GM08714 (cell line): ENCODE data around the gene SIGLEC1.

ENCODE experiments used
- H3K4me3 ChIP-seq: fragments of 200-500 bp; sonication (Bioruptor generic); 2 replicates; pipeline ENCODE4 v1.5.1; 2014; ENCODE audit warnings: mild to moderate bottlenecking, low read length, inconsistent platforms
- ZNF274 ChIP-seq: IDR thresholded peaks from 2 replicates; pipeline ENCODE4 v1.6.1; 2012; ENCODE audit warnings: mild to moderate bottlenecking, low read depth, low read length

The SIGLEC1 gene

DNA sequence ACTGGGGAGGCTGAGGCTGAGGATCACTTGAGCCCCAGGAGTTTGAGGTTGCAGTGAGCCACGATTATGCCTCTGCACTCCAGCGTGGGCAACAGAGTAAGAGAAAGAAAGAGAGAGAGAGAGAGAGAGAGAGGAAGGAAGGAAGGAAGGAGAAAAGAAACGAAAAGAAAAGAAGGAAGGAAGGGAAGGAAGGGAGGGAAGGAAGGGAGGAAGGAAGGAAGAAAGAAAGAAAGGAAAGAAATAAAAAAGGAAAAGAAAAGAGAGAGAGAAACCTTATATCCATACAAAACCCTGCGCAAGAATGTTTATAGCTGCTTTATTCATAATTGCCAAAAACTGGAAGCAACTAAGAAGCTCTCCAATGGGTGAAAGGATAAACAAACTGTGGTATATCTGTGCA lies 12.0 kb upstream of the SIGLEC1 start:
- TF ChIP-seq ZNF274 = no peak
- no peak overlapping the region for H3K4me3 ChIP-seq

DNA sequence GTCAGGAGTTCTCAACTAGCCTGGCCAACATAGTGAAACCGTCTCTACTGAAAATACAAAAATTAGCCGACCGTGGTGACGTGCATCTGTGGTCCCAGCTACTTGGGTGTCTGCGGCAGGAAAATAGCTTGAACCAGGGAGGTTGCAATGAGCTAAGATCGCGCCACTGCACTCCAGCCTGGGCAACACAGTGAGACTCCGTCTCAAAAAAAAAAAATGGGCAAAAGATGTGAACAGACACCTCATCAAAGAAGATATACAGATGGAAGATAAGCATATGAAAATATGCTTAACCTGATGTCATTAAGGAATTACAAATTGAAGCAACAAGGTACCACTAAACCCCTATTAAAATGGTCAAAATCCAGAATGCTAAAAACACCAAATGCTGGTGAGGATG lies 10.9 kb upstream of the SIGLEC1 start:
- no peak overlapping the region for H3K4me3 ChIP-seq
- no peak for TF ChIP-seq ZNF274

- TF ChIP-seq ZNF274 = no peak
- H3K4me3 ChIP-seq = no peak overlapping the region
Observed at GRCh38 chr20:3721912-3722311, 9.5 kb upstream of the SIGLEC1 start.

GRCh38 chr20:3720626-3721025 lies 8.2 kb upstream of the SIGLEC1 start:
- no peak for TF ChIP-seq ZNF274
- H3K4me3 ChIP-seq = no peak overlapping the region

DNA sequence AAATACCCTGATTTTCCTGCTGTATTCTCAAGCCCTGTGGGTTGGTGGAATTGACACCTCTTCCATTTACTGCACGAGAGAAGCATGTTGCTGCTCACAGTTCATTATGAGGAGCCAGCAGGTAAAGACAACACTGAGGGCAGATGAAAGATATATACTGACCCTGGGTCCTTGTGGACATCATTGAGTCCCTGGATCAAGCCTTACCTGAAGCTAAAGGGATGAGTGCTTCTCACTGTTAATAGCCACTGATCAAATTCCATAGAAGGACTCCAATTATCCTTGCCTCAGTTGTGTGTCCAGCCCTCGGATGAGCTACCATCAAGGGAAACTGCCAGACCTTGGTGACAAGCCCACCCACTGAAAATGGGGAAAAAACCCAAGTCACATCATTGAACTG lies 7.7 kb upstream of the SIGLEC1 start:
- H3K4me3 ChIP-seq = no peak overlapping the region
- TF ChIP-seq ZNF274 = no peak

DNA sequence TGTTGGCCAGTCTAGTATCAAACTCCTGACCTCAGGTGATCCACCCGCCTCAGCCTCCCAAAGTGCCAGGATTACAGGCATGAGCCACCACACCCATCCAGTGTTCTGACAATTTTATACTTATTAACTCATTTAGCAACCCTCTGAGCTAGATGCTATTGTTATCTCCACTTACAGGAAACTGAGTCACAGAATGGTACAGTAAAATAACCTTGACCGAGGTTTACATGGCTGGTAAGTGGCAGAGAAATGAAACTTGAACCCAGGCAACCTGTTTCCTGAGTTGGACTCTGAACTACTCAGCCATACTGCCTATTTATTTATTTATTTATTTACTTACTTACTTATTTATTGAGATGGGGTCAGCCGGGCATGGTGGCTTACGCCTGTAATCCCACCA lies 6.6 kb upstream of the SIGLEC1 start:
- no peak overlapping the region for H3K4me3 ChIP-seq
- TF ChIP-seq ZNF274 = no peak

GRCh38 chr20:3716195-3716834 lies 3.9 kb upstream of the SIGLEC1 start:
- H3K4me3 ChIP-seq = no peak overlapping the region
- no peak for TF ChIP-seq ZNF274

DNA sequence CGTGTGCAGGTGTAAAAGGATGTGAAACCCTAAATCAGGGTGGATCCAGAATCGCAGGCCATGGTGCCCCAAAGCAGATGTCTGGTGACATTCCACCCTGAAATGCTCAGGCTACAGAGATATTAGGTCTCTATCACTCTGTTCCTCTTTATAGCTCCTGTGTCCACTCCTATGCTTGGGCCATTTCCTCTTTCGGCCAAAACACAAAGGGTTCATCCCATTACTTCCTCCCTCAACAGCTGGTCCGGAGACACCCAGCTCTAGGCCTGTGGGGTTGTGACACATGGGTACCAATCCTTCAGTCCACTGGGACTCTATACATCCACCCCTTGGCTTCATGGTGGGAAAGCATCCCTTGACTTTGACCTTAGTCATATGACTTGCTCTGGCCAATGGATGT lies 1.7 kb upstream of the SIGLEC1 start:
- no peak for TF ChIP-seq ZNF274
- H3K4me3 ChIP-seq = no peak overlapping the region

DNA sequence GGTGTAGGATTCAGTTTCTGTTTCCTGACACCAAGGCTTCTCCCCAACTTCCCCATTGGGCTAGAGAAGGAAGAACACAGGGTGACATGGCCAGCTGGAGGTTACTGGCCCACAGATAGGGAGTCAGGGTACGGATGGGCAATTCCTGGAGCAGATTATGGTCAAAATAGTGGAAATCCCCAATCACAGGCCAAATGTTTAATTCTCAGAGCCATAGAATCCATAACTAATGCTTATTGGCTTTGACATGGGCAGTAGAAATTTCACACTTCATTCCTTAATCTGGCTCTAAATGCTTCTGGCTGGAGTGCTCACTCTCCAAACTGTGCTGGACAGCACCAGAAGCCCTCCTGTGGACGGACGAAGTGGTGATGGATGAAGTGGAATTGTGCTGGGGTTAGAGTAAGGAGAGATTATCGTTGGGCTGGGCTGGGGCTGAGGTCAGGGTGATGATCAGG lies 887 bp downstream of the SIGLEC1 start:
- TF ChIP-seq ZNF274 = no peak
- no peak overlapping the region for H3K4me3 ChIP-seq

GRCh38 chr20:3710703-3711483 lies 1.5 kb downstream of the SIGLEC1 start:
- TF ChIP-seq ZNF274 = no peak
- H3K4me3 ChIP-seq = no peak overlapping the region

GRCh38 chr20:3710011-3710466 lies 2.4 kb downstream of the SIGLEC1 start:
- no peak overlapping the region for H3K4me3 ChIP-seq
- TF ChIP-seq ZNF274 = no peak

DNA sequence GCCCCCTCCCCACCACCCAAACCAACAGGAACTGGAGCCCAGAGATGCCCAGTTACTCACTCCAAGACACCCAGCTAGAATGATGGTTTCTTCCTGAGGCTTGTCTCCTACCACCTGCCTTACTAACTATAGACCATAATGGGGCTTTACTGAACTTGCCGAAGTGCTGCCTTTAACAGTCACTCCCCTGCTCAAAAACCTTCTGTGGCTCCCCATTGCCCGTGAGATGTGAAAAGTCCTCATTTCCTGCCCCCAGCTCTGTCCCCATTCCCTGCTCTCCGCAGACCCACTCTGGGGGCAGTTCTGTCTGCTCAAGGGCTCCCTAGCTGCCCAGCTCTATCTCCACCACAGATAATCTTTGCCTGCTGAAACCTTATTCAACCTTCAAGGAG lies 4.9 kb downstream of the SIGLEC1 start:
- no peak for TF ChIP-seq ZNF274
- H3K4me3 ChIP-seq = no peak overlapping the region

GRCh38 chr20:3706774-3707507 lies 5.5 kb downstream of the SIGLEC1 start:
- TF ChIP-seq ZNF274 = no peak
- H3K4me3 ChIP-seq = no peak overlapping the region

DNA sequence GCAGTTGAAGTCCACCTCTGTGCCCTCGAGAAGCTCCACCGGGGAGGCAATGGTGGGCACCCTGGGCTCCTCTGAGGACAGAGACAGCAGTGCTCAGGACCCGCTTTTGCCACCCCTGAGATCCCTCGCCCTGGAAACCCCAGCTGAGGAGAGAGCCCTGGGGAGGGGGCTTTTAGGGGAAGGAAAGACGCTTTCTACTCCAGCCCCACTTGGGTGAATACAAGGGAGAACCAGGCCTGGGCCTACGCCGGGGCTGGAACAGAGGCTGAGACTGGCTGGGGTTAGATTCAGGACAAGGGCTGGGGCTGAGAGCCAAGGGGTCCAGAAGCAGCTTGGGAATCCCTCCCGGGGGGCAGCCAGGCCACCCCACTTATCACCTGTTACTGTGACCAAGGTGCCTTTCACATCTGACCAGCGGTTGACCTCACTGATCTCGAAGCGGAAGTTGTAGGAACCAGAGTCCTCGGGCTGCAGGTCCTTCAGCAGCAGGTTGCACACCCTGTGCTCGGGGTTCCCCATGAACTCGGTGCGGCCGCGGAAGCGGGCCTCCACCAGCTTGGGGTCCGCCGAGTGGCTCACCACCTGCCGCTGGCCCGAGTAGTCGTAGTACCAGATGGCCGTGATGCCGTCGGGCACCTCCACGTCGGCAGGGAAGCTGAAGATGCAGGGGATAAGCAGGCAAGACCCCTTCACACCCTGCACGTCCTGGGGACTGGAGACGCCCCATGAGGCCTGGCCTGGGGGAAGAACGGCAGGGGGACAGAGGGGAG lies 6.2 kb downstream of the SIGLEC1 start:
- no peak overlapping the region for H3K4me3 ChIP-seq
- no peak for TF ChIP-seq ZNF274
